H9 (cell line): ENCODE data around the gene GPATCH3. TPM values are rescaled to one million over a fixed set of nuclear protein-coding genes. Genes with fewer than 3 reads are reported as not detected.

Source experiments
- DNase-seq: peaks from one replicate; pipeline ENCODE4 v3.0.0-alpha.2; 2017
- H2AFZ ChIP-seq: one replicate; pipeline ENCODE4 v1.6.1; 2013; ENCODE audit warnings: mild to moderate bottlenecking, low read length, control low read depth, moderate library complexity
- H2AK5ac ChIP-seq: 2 replicates; pipeline ENCODE4 v1.6.1; 2013; ENCODE audit warnings: low read length, control low read depth, mixed read lengths; ENCODE audit not compliant: insufficient read length
- H2BK120ac ChIP-seq: one replicate; pipeline ENCODE4 v1.6.1; 2013; ENCODE audit warnings: low read depth, mild to moderate bottlenecking, low read length, control low read depth, inconsistent platforms; ENCODE audit not compliant: poor library complexity, severe bottlenecking
- H2BK12ac ChIP-seq: 2 replicates; pipeline ENCODE4 v1.6.1; 2013; ENCODE audit warnings: low read length, control low read depth, mixed read lengths, low read depth; ENCODE audit not compliant: insufficient read length
- H2BK15ac ChIP-seq: 2 replicates; pipeline ENCODE4 v1.6.1; 2013; ENCODE audit warnings: low read depth, low read length, control low read depth
- H2BK20ac ChIP-seq: one replicate; pipeline ENCODE4 v1.6.1; 2013; ENCODE audit warnings: low read depth, mild to moderate bottlenecking, low read length, control low read depth, inconsistent platforms; ENCODE audit not compliant: poor library complexity, severe bottlenecking
- H2BK5ac ChIP-seq: 2 replicates; pipeline ENCODE4 v1.6.1; 2013; ENCODE audit warnings: low read length, control low read depth, mixed read lengths; ENCODE audit not compliant: insufficient read length
- H3K14ac ChIP-seq: 2 replicates; pipeline ENCODE4 v1.6.1; 2013; ENCODE audit warnings: low read length, control low read depth; ENCODE audit not compliant: insufficient read depth
- H3K18ac ChIP-seq: 2 replicates; pipeline ENCODE4 v1.6.1; 2013; ENCODE audit warnings: low read depth, mild to moderate bottlenecking, mixed read lengths, low read length, control low read depth; ENCODE audit not compliant: insufficient read length
- H3K23ac ChIP-seq: 2 replicates; pipeline ENCODE4 v1.6.1; 2013; ENCODE audit warnings: low read length, control low read depth, mixed read lengths, low read depth; ENCODE audit not compliant: insufficient read length
- H3K23me2 ChIP-seq: 2 replicates; pipeline ENCODE4 v1.6.1; 2013; ENCODE audit warnings: low read depth, mild to moderate bottlenecking, mixed read lengths, low read length, control low read depth; ENCODE audit not compliant: insufficient read length, poor library complexity, severe bottlenecking
- H3K27ac ChIP-seq: 2 replicates; pipeline ENCODE4 v1.5.1; 2013; ENCODE audit warnings: low read length, control low read depth, mixed read lengths, low read depth; ENCODE audit not compliant: insufficient read length
- H3K27me3 ChIP-seq: 2 replicates; pipeline ENCODE4 v1.6.1; 2013; ENCODE audit warnings: low read length, control low read depth, inconsistent platforms; ENCODE audit not compliant: insufficient read depth
- H3K4ac ChIP-seq: 2 replicates; pipeline ENCODE4 v1.6.1; 2013; ENCODE audit warnings: low read depth, mild to moderate bottlenecking, control low read depth, inconsistent platforms, low read length, moderate library complexity
- H3K4me1 ChIP-seq: 2 replicates; pipeline ENCODE4 v1.6.1; 2013; ENCODE audit warnings: low read length, control low read depth, inconsistent platforms; ENCODE audit not compliant: insufficient read depth
- H3K4me2 ChIP-seq: 2 replicates; pipeline ENCODE4 v1.6.1; 2013; ENCODE audit warnings: low read length, control low read depth, mixed read lengths; ENCODE audit not compliant: insufficient read length, insufficient read depth
- H3K56ac ChIP-seq: 2 replicates; pipeline ENCODE4 v1.6.1; 2013; ENCODE audit warnings: low read depth, mild to moderate bottlenecking, mixed read lengths, low read length, control low read depth; ENCODE audit not compliant: insufficient read length
- H3K79me1 ChIP-seq: 2 replicates; pipeline ENCODE4 v1.6.1; 2013; ENCODE audit warnings: low read depth, mild to moderate bottlenecking, moderate library complexity, low read length, control low read depth, inconsistent platforms; ENCODE audit not compliant: insufficient read depth, poor library complexity, severe bottlenecking
- H3K79me2 ChIP-seq: 2 replicates; pipeline ENCODE4 v1.6.1; 2013; ENCODE audit warnings: low read length, control low read depth, inconsistent platforms; ENCODE audit not compliant: insufficient read depth
- H3K9ac ChIP-seq: 2 replicates; pipeline ENCODE4 v1.6.1; 2013; ENCODE audit warnings: low read length, control low read depth, mixed read lengths; ENCODE audit not compliant: insufficient read length; ENCODE audit errors: extremely low read depth
- H3K9me3 ChIP-seq: one replicate; pipeline ENCODE4 v1.6.1; 2013; ENCODE audit warnings: low read depth, low read length, inconsistent platforms; ENCODE audit not compliant: control insufficient read depth
- H3T11ph ChIP-seq: one replicate; pipeline ENCODE4 v1.6.1; 2013; ENCODE audit warnings: mild to moderate bottlenecking, low read length, control low read depth, inconsistent platforms
- H4K20me1 ChIP-seq: one replicate; pipeline ENCODE4 v1.6.1; 2013; ENCODE audit not compliant: control insufficient read depth, insufficient read length, insufficient read depth
- H4K5ac ChIP-seq: 2 replicates; pipeline ENCODE4 v1.6.1; 2013; ENCODE audit warnings: low read depth, mild to moderate bottlenecking, mixed read lengths, low read length, control low read depth; ENCODE audit not compliant: insufficient read length
- H4K8ac ChIP-seq: replicated peaks from 2 replicates; pipeline ENCODE4 v1.6.1; 2013; ENCODE audit warnings: low read length, control low read depth, mixed read lengths, low read depth; ENCODE audit not compliant: insufficient read length
- H4K91ac ChIP-seq: 2 replicates; pipeline ENCODE4 v1.6.1; 2013; ENCODE audit warnings: low read depth, mild to moderate bottlenecking, moderate library complexity, mixed read lengths, low read length, control low read depth; ENCODE audit not compliant: insufficient read length
- H3K27ac Mint-ChIP-seq, 3 experiments: 2 replicates in 2 of 3; 3 replicates in 1 of 3; pipeline ENCODE4 v1.8.0; 2020 to 2021; ENCODE audit warnings: mixed read lengths in 3 of 3, mild to moderate bottlenecking in 1 of 3, moderate library complexity in 1 of 3
- H3K27me3 Mint-ChIP-seq: 2 replicates; pipeline ENCODE4 v1.8.0; 2021; ENCODE audit warnings: low read depth, mild to moderate bottlenecking, moderate library complexity, mixed read lengths
- H3K36me3 Mint-ChIP-seq, 3 experiments: 2 replicates in 2 of 3; 3 replicates in 1 of 3; pipeline ENCODE4 v1.8.0; 2020 to 2021; ENCODE audit warnings: low read depth in 3 of 3, mixed read lengths in 3 of 3; ENCODE audit not compliant: insufficient read depth in 1 of 3
- H3K4me1 Mint-ChIP-seq, 2 experiments: 2 replicates each; pipeline ENCODE4 v1.8.0; 2020; ENCODE audit warnings: mixed read lengths in 2 of 2
- H3K4me3 Mint-ChIP-seq, 2 experiments: 2 replicates in 1 of 2; 3 replicates in 1 of 2; pipeline ENCODE4 v1.8.0; 2020 to 2021; ENCODE audit warnings: mild to moderate bottlenecking in 2 of 2, mixed read lengths in 2 of 2, moderate library complexity in 1 of 2
- H3K9me3 Mint-ChIP-seq, 2 experiments: 2 replicates in 1 of 2; 3 replicates in 1 of 2; pipeline ENCODE4 v1.8.0; 2020; ENCODE audit warnings: mild to moderate bottlenecking in 2 of 2, mixed read lengths in 2 of 2, moderate library complexity in 1 of 2
- CTCF ChIP-seq: fragments of 200-600 bp; sonication (generic); conservative IDR thresholded peaks from 3 replicates; pipeline ENCODE4 v1.8.0; 2021; ENCODE audit warnings: antibody characterized with exemption, mild to moderate bottlenecking
- WGBS: extraction: QIAGEN DNeasy Blood & Tissue Kit; methylation state at CpG from one replicate; pipeline ENCODE4 v1.1.7; 2013; ENCODE audit warnings: missing lambda C conversion rate, low lambda C conversion rate, mixed read lengths; ENCODE audit not compliant: insufficient read length; ENCODE audit errors: extremely low coverage; 5-methylcytosine and 5-hydroxymethylcytosine counted together
- total RNA-seq: library from RNA; stranded (reverse); gene quantifications from 2 replicates; pipeline ENCODE4 v1.2.1, GENCODE V29; 2021

The GPATCH3 gene
- total RNA-seq, 1 experiment from 2014 or later: 19.4 TPM

GRCh38 chr1:26852701-26853100 lies 47.6 kb downstream of the GPATCH3 start:
- no CpG with 5 or more reads among the region's 9 CpGs for WGBS
- Histone ChIP-seq H3K14ac (no peak overlapping the region), H3K9ac (no peak overlapping the region), H3K27me3 (no peaks in the 10 kb centered on the region), H3K79me1 (no peaks in the 10 kb centered on the region), H3K23ac (no peak overlapping the region), H4K5ac (no peak overlapping the region), H3K27ac (no peak overlapping the region), H3K4me1 (no peaks in the 10 kb centered on the region), H3K56ac (no peak overlapping the region), H3K9me3 (no peaks in the 10 kb centered on the region), H2BK15ac (no peak overlapping the region), H2BK120ac (no peak overlapping the region), H2AK5ac (no peak overlapping the region), H3K4me2 (no peak overlapping the region), H2AFZ (no peak overlapping the region), H3T11ph (no peak overlapping the region), H2BK5ac (no peak overlapping the region), H3K4ac (no peak overlapping the region), H2BK12ac (no peak overlapping the region), H3K79me2 (no peaks in the 10 kb centered on the region), H4K8ac (no peak overlapping the region), H4K20me1 (no peaks in the 10 kb centered on the region), H3K18ac (no peak overlapping the region), H3K23me2 (no peaks in the 10 kb centered on the region), H4K91ac (no peak overlapping the region), H2BK20ac (no peak overlapping the region)
- H3K27me3 Mint-ChIP-seq: no peaks in the 10 kb centered on the region
- no peak overlapping the region; a peak in 1 of 7 replicates for H3K27ac Mint-ChIP-seq
- no peak for TF ChIP-seq CTCF
- no peak for DNase-seq
- no peaks in the 10 kb centered on the region for H3K9me3 Mint-ChIP-seq
- H3K4me1 Mint-ChIP-seq: peaks cover 19 to 22% of the 10 kb centered on the region in 2 experiments
- no peak overlapping the region for H3K4me3 Mint-ChIP-seq
- H3K36me3 Mint-ChIP-seq: peaks cover 24 to 64% (median 49%) of the 10 kb centered on the region in 3 experiments; a peak in 6 of 7 replicates
